HepG2 (cell line): ENCODE measurements around the gene SLC4A11. TPM values are rescaled to one million over a fixed set of nuclear protein-coding genes. Genes with fewer than 3 reads are reported as not detected.

Experiments
- CHD4 ChIP-seq: fragments of 200-600 bp; sonication (generic); IDR thresholded peaks from 2 replicates; pipeline ENCODE4 v1.7.0; 2017; ENCODE audit warnings: mild to moderate bottlenecking, low read length, borderline replicate concordance
- GABPB1 ChIP-seq: IDR thresholded peaks from 2 replicates; pipeline ENCODE4 v1.6.1; 2016; ENCODE audit warnings: mild to moderate bottlenecking, missing genetic modification reagents, moderate library complexity, missing compliant biosample characterization
- GTF2F1 ChIP-seq: fragments of 150-350 bp; IDR thresholded peaks from 2 replicates; pipeline ENCODE4 v1.6.1; 2014; ENCODE audit warnings: low read length
- RBM22 ChIP-seq: fragments of 200-400 bp; formaldehyde crosslinking; optimal IDR thresholded peaks from 2 replicates; pipeline ENCODE3; 2017; ENCODE audit warnings: mild to moderate bottlenecking, low read length, moderate library complexity
- SCMH1 ChIP-seq: sonication (generic); formaldehyde crosslinking; IDR thresholded peaks from 2 replicates; pipeline ENCODE4 v1.9.0; 2021; ENCODE audit warnings: missing genetic modification reagents, mild to moderate bottlenecking, borderline replicate concordance
- SPEN ChIP-seq: sonication (generic); formaldehyde crosslinking; IDR thresholded peaks from 2 replicates; pipeline ENCODE4 v1.5.1; 2020; ENCODE audit warnings: low read depth, mild to moderate bottlenecking, missing genetic modification reagents
- U2AF1 ChIP-seq: fragments of 200-400 bp; formaldehyde crosslinking; optimal IDR thresholded peaks from 2 replicates; pipeline ENCODE3; 2017; ENCODE audit warnings: mild to moderate bottlenecking, low read depth, low read length
- U2AF2 ChIP-seq: fragments of 200-400 bp; formaldehyde crosslinking; IDR thresholded peaks from 2 replicates; pipeline ENCODE4 v1.6.1; 2017; ENCODE audit warnings: low read depth, mild to moderate bottlenecking, low read length
- XBP1 ChIP-seq: sonication (generic); formaldehyde crosslinking; IDR thresholded peaks from 2 replicates; pipeline ENCODE4 v1.5.0; 2020; ENCODE audit warnings: missing genetic modification reagents
- ZMYM4 ChIP-seq: sonication (generic); formaldehyde crosslinking; IDR thresholded peaks from 2 replicates; pipeline ENCODE4 v1.8.1; 2023; ENCODE audit warnings: mild to moderate bottlenecking, missing genetic modification reagents
- ZNF12 ChIP-seq: sonication (generic); formaldehyde crosslinking; IDR thresholded peaks from 2 replicates; pipeline ENCODE4 v1.5.0; 2020; ENCODE audit warnings: missing genetic modification reagents
- ZNF292 ChIP-seq: sonication (generic); formaldehyde crosslinking; IDR thresholded peaks from 2 replicates; pipeline ENCODE4 v1.8.1; 2022; ENCODE audit warnings: mild to moderate bottlenecking, low read depth, missing genetic modification reagents, borderline replicate concordance
- ZNF337 ChIP-seq: sonication (generic); formaldehyde crosslinking; IDR thresholded peaks from 2 replicates; pipeline ENCODE4 v1.5.1; 2020; ENCODE audit warnings: missing genetic modification reagents, low read depth, mild to moderate bottlenecking, borderline replicate concordance
- ZNF547 ChIP-seq: sonication (generic); formaldehyde crosslinking; IDR thresholded peaks from 2 replicates; pipeline ENCODE4 v1.5.1; 2020; ENCODE audit warnings: mild to moderate bottlenecking, missing genetic modification reagents
- ZNF562 ChIP-seq: sonication (generic); formaldehyde crosslinking; IDR thresholded peaks from 2 replicates; pipeline ENCODE4 v1.8.0; 2022; ENCODE audit warnings: missing genetic modification reagents, borderline replicate concordance
- polyA plus RNA-seq, 8 experiments: library from polyadenylated mRNA; depleted of rRNA in 3 of 8; stranded (reverse) in 7 of 8; unstranded in 1 of 8; fragments of >200 nt; fragmentation: Illumina TruSeq in 4 of 8; extraction: Trizol in 4 of 8; gene quantifications; 2 replicates each; pipeline versions ENCODE4 v1.2.1 to v1.2.3, GENCODE V29; 2011 to 2016; ENCODE audit warnings: low read depth in 4 of 8, missing spikeins in 1 of 8, mixed read lengths in 1 of 8; ENCODE audit not compliant: insufficient read depth in 1 of 8
- total RNA-seq, 5 experiments: library from RNA; depleted of rRNA; stranded (reverse); fragments of >200 nt; fragmentation: Illumina TruSeq; extraction: Trizol; gene quantifications; 2 replicates each; pipeline ENCODE4 v1.2.3, GENCODE V29; 2016; ENCODE audit warnings: low read depth in 1 of 5
- TF ChIP-seq, protein P1 (sequence below): IDR thresholded peaks from 2 replicates; pipeline ENCODE4 v1.6.1; 2012; ENCODE audit warnings: low read length, improper control_type of control experiment
- TF ChIP-seq, protein P2 (sequence below): sonication (generic); formaldehyde crosslinking; IDR thresholded peaks from 2 replicates; pipeline ENCODE4 v1.5.0; 2020; ENCODE audit warnings: mild to moderate bottlenecking, missing genetic modification reagents
- TF ChIP-seq, protein P3 (sequence below): IDR thresholded peaks from 2 replicates; pipeline ENCODE4 v1.4.0; 2020; ENCODE audit warnings: mild to moderate bottlenecking, missing genetic modification reagents

SLC4A11 gene
- total and polyA plus RNA-seq, 2 of the 13 experiments (the other 11 are each of a cell fraction or from before 2014, with no cell fraction given) = 3.9 to 27.0 TPM

DNA sequence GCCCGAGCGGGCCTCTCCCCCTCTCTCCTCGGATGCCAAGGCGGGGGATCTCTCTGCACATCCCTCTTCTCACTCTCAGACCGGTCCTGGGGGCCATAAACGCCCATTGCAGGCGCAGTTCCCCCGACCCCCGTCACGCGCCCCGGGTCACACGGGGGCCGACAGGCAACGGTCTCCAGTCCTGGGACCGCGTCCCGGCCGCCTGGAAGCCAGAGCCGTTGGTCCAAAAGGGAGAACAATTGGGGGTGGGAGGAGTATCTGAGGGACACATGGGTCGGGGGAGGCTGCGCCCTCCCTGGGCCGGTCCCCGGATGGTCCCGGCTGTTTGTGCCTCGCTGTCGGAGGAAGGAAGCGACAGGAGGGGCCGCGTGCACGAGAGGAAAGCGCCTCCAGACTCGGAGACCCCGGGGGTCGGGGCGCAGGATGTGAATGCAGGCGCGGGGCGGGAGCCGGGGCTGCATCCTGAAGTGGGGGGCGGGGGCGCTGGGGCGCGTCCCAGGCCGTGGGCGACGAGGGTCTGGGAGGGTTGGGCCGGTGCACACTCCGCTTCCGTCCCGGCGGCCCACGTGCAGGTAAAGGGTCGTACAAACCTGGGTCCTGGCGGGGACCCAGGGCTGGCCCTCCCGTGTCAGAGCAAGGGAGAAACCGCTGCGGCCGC, 903 bp downstream of the SLC4A11 start (continued):
- TF ChIP-seq U2AF1 (no peak), ZNF337 (CRISPR knock-in tag) (no peak), XBP1 (CRISPR knock-in tag) (no peak), SCMH1 (no peak), CHD4 (no peak), U2AF2 (no peak), RBM22 (no peak), ZNF12 (CRISPR knock-in tag) (no peak), GABPB1 (0 out of 2 replicates have a peak, but pooled peaks have one; percentile 48), ZMYM4 (no peak), ZNF292 (CRISPR knock-in tag) (no peak), SPEN (no peak), ZNF562 (CRISPR knock-in tag) (no peak), GTF2F1 (no peak), ZNF547 (CRISPR knock-in tag) (no peak)
- TF ChIP-seq, protein P1, sequence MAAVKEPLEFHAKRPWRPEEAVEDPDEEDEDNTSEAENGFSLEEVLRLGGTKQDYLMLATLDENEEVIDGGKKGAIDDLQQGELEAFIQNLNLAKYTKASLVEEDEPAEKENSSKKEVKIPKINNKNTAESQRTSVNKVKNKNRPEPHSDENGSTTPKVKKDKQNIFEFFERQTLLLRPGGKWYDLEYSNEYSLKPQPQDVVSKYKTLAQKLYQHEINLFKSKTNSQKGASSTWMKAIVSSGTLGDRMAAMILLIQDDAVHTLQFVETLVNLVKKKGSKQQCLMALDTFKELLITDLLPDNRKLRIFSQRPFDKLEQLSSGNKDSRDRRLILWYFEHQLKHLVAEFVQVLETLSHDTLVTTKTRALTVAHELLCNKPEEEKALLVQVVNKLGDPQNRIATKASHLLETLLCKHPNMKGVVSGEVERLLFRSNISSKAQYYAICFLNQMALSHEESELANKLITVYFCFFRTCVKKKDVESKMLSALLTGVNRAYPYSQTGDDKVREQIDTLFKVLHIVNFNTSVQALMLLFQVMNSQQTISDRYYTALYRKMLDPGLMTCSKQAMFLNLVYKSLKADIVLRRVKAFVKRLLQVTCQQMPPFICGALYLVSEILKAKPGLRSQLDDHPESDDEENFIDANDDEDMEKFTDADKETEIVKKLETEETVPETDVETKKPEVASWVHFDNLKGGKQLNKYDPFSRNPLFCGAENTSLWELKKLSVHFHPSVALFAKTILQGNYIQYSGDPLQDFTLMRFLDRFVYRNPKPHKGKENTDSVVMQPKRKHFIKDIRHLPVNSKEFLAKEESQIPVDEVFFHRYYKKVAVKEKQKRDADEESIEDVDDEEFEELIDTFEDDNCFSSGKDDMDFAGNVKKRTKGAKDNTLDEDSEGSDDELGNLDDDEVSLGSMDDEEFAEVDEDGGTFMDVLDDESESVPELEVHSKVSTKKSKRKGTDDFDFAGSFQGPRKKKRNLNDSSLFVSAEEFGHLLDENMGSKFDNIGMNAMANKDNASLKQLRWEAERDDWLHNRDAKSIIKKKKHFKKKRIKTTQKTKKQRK = no peak
- TF ChIP-seq, protein P2, sequence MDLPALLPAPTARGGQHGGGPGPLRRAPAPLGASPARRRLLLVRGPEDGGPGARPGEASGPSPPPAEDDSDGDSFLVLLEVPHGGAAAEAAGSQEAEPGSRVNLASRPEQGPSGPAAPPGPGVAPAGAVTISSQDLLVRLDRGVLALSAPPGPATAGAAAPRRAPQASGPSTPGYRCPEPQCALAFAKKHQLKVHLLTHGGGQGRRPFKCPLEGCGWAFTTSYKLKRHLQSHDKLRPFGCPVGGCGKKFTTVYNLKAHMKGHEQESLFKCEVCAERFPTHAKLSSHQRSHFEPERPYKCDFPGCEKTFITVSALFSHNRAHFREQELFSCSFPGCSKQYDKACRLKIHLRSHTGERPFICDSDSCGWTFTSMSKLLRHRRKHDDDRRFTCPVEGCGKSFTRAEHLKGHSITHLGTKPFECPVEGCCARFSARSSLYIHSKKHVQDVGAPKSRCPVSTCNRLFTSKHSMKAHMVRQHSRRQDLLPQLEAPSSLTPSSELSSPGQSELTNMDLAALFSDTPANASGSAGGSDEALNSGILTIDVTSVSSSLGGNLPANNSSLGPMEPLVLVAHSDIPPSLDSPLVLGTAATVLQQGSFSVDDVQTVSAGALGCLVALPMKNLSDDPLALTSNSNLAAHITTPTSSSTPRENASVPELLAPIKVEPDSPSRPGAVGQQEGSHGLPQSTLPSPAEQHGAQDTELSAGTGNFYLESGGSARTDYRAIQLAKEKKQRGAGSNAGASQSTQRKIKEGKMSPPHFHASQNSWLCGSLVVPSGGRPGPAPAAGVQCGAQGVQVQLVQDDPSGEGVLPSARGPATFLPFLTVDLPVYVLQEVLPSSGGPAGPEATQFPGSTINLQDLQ = no peak
- TF ChIP-seq, protein P3, sequence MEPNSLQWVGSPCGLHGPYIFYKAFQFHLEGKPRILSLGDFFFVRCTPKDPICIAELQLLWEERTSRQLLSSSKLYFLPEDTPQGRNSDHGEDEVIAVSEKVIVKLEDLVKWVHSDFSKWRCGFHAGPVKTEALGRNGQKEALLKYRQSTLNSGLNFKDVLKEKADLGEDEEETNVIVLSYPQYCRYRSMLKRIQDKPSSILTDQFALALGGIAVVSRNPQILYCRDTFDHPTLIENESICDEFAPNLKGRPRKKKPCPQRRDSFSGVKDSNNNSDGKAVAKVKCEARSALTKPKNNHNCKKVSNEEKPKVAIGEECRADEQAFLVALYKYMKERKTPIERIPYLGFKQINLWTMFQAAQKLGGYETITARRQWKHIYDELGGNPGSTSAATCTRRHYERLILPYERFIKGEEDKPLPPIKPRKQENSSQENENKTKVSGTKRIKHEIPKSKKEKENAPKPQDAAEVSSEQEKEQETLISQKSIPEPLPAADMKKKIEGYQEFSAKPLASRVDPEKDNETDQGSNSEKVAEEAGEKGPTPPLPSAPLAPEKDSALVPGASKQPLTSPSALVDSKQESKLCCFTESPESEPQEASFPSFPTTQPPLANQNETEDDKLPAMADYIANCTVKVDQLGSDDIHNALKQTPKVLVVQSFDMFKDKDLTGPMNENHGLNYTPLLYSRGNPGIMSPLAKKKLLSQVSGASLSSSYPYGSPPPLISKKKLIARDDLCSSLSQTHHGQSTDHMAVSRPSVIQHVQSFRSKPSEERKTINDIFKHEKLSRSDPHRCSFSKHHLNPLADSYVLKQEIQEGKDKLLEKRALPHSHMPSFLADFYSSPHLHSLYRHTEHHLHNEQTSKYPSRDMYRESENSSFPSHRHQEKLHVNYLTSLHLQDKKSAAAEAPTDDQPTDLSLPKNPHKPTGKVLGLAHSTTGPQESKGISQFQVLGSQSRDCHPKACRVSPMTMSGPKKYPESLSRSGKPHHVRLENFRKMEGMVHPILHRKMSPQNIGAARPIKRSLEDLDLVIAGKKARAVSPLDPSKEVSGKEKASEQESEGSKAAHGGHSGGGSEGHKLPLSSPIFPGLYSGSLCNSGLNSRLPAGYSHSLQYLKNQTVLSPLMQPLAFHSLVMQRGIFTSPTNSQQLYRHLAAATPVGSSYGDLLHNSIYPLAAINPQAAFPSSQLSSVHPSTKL (CRISPR knock-in tag) = 0 out of 2 replicates have a peak, but pooled peaks have one; percentile 8
